SK-N-SH (cell line): Measurements from ENCODE around the gene OR56B4. TPM values are rescaled to one million over a fixed set of nuclear protein-coding genes. Genes with fewer than 3 reads are reported as not detected.

Source experiments
- CTCF ChIA-PET: fragments of 300-600, 350-600 bp; formaldehyde crosslinking; extraction: SDS; loops from one replicate; lab custom pipeline; 2021; lab: Yijun Ruan, JAX
- POLR2A ChIA-PET: fragments of 350-600 bp; sonication (Branson Sonifier 250); formaldehyde crosslinking; extraction: SDS; loops from one replicate; lab custom pipeline; 2020; ENCODE audit warnings: antibody characterized with exemption, inconsistent platforms; lab: Yijun Ruan, JAX
- DNase-seq: peaks from one replicate; pipeline ENCODE4 v3.0.0; 2012
- H2AFZ ChIP-seq: fragments of 200-600 bp; sonication (generic); 2 replicates; pipeline ENCODE4 v1.8.1; 2016; ENCODE audit warnings: antibody characterized with exemption, mild to moderate bottlenecking, low read depth
- H3F3A ChIP-seq: fragments of 200-600 bp; sonication (generic); replicated peaks from 2 replicates; pipeline ENCODE3; 2016; ENCODE audit warnings: antibody characterized with exemption, mild to moderate bottlenecking; ENCODE audit not compliant: insufficient read depth
- H3K27ac ChIP-seq, 2 experiments: fragments of 200-500 bp in 1 of 2; fragments of 200-600 bp in 1 of 2; sonication (Bioruptor generic) in 1 of 2; sonication (generic), shearing (Covaris generic) in 1 of 2; 2 replicates each; pipeline versions ENCODE4 v1.5.1 to v1.6.1; 2014 to 2016; ENCODE audit warnings: low read depth in 2 of 2, inconsistent platforms in 1 of 2, low read length in 1 of 2, mild to moderate bottlenecking in 1 of 2, mixed read lengths in 1 of 2
- H3K27me3 ChIP-seq: fragments of 200-600 bp; sonication (generic), shearing (Covaris generic); 2 replicates; pipeline ENCODE4 v1.6.1; 2016; ENCODE audit warnings: mixed run types; ENCODE audit not compliant: insufficient read depth
- H3K36me3 ChIP-seq, 2 experiments: fragments of 200-500 bp in 1 of 2; fragments of 200-600 bp in 1 of 2; sonication (Bioruptor generic) in 1 of 2; sonication (generic) in 1 of 2; replicated peaks in 1 of 2; 2 replicates each; pipeline versions ENCODE3 to v1.5.1; 2014 to 2016; ENCODE audit warnings: low read length in 1 of 2, mild to moderate bottlenecking in 1 of 2; ENCODE audit not compliant: insufficient read depth in 2 of 2, control insufficient read depth in 1 of 2
- H3K4me1 ChIP-seq, 2 experiments: fragments of 200-500 bp in 1 of 2; fragments of 200-600 bp in 1 of 2; sonication (Bioruptor generic) in 1 of 2; sonication (generic), shearing (Covaris generic) in 1 of 2; 2 replicates each; pipeline versions ENCODE4 v1.5.1 to v1.6.1; 2014 to 2016; ENCODE audit warnings: low read depth in 1 of 2, low read length in 1 of 2, mixed run types in 1 of 2; ENCODE audit not compliant: insufficient read depth in 2 of 2, control insufficient read depth in 1 of 2
- H3K4me2 ChIP-seq: fragments of 200-600 bp; sonication (generic), shearing (Covaris generic); 2 replicates; pipeline ENCODE4 v1.6.1; 2017; ENCODE audit warnings: mixed run types
- H3K4me3 ChIP-seq, 2 experiments: fragments of 200-500 bp in 1 of 2; fragments of 200-600 bp in 1 of 2; sonication (Bioruptor generic) in 1 of 2; sonication (generic), shearing (Covaris generic) in 1 of 2; 2 replicates each; pipeline versions ENCODE4 v1.5.1 to v1.8.1; 2014 to 2016; ENCODE audit warnings: low read depth in 2 of 2, inconsistent platforms in 1 of 2, low read length in 1 of 2, mild to moderate bottlenecking in 1 of 2, mixed read lengths in 1 of 2, moderate library complexity in 1 of 2
- H3K79me2 ChIP-seq: fragments of 200-600 bp; sonication (generic); 2 replicates; pipeline ENCODE4 v1.8.1; 2017; ENCODE audit warnings: mild to moderate bottlenecking; ENCODE audit not compliant: insufficient read depth
- H3K9ac ChIP-seq: fragments of 200-600 bp; sonication (generic); 2 replicates; pipeline ENCODE4 v1.6.1; 2017; ENCODE audit warnings: mixed run types
- H3K9me2 ChIP-seq: fragments of 200-600 bp; sonication (generic); 2 replicates; pipeline ENCODE4 v1.6.1; 2017; ENCODE audit warnings: mixed run types
- H3K9me3 ChIP-seq: fragments of 200-600 bp; sonication (generic); 2 replicates; pipeline ENCODE4 v1.6.1; 2017; ENCODE audit warnings: mixed run types, mild to moderate bottlenecking, moderate library complexity
- H4K20me1 ChIP-seq: fragments of 200-600 bp; sonication (generic); 2 replicates; pipeline ENCODE4 v1.6.1; 2017; ENCODE audit warnings: mild to moderate bottlenecking, mixed run types; ENCODE audit not compliant: insufficient read depth
- CHD2 ChIP-seq: fragments of 150-350 bp; IDR thresholded peaks from 2 replicates; pipeline ENCODE4 v1.6.1; 2018; ENCODE audit warnings: low read length; ENCODE audit not compliant: partially characterized antibody
- ELF1 ChIP-seq: IDR thresholded peaks from 2 replicates; pipeline ENCODE4 v1.4.0; 2012
- EP300 ChIP-seq, 2 experiments: IDR thresholded peaks; 2 replicates each; pipeline versions ENCODE4 v1.4.0 to v1.6.1; 2012; ENCODE audit warnings: borderline replicate concordance in 1 of 2, low read depth in 1 of 2, low read length in 1 of 2
- EZH2phosphoT487 ChIP-seq: fragments of 200-600 bp; sonication (generic); IDR thresholded peaks from 2 replicates; pipeline ENCODE4 v1.6.1; 2017; ENCODE audit warnings: low read depth, mixed run types, mild to moderate bottlenecking, antibody characterized with exemption, moderate library complexity, borderline replicate concordance
- FOSL2 ChIP-seq: IDR thresholded peaks from 2 replicates; pipeline ENCODE4 v1.4.0; 2012; ENCODE audit warnings: low read depth, mild to moderate bottlenecking, moderate library complexity, borderline replicate concordance
- FOXJ3 ChIP-seq: sonication (generic); formaldehyde crosslinking; IDR thresholded peaks from 2 replicates; pipeline ENCODE4 v1.5.1; 2020; ENCODE audit warnings: mild to moderate bottlenecking, missing genetic modification reagents
- FOXM1 ChIP-seq: IDR thresholded peaks from 2 replicates; pipeline ENCODE4 v1.4.0; 2012; ENCODE audit warnings: low read depth, mild to moderate bottlenecking
- GABPA ChIP-seq: IDR thresholded peaks from 2 replicates; pipeline ENCODE4 v1.4.0; 2012; ENCODE audit warnings: low read depth, mild to moderate bottlenecking
- GATA2 ChIP-seq: sonication (generic); formaldehyde crosslinking; IDR thresholded peaks from 2 replicates; pipeline ENCODE4 v1.5.0; 2020; ENCODE audit warnings: mild to moderate bottlenecking, missing genetic modification reagents
- MAX ChIP-seq: IDR thresholded peaks from 2 replicates; pipeline ENCODE4 v1.4.0; 2012; ENCODE audit warnings: low read depth
- MXI1 ChIP-seq: IDR thresholded peaks from 2 replicates; pipeline ENCODE4 v1.6.1; 2012; ENCODE audit warnings: mild to moderate bottlenecking, low read depth, low read length, improper control_type of control experiment
- NFIC ChIP-seq: IDR thresholded peaks from 2 replicates; pipeline ENCODE4 v1.4.0; 2012; ENCODE audit warnings: borderline replicate concordance
- NRF1 ChIP-seq: IDR thresholded peaks from 2 replicates; pipeline ENCODE4 v1.6.1; 2012; ENCODE audit warnings: low read depth, mild to moderate bottlenecking, low read length
- POLR2AphosphoS5 ChIP-seq: IDR thresholded peaks from 2 replicates; pipeline ENCODE4 v1.6.1; 2012; ENCODE audit warnings: low read depth, low read length
- RAD21 ChIP-seq: IDR thresholded peaks from 2 replicates; pipeline ENCODE4 v1.6.1; 2012; ENCODE audit warnings: mild to moderate bottlenecking, low read length
- RXRA ChIP-seq: IDR thresholded peaks from 2 replicates; pipeline ENCODE4 v1.4.0; 2012; ENCODE audit warnings: low read depth, mild to moderate bottlenecking, borderline replicate concordance
- YY1 ChIP-seq: IDR thresholded peaks from 2 replicates; pipeline ENCODE4 v1.4.0; 2012; ENCODE audit warnings: low read depth, mild to moderate bottlenecking
- ZBTB33 ChIP-seq: IDR thresholded peaks from 2 replicates; pipeline ENCODE4 v1.4.0; 2012; ENCODE audit warnings: low read depth, borderline replicate concordance
- WGBS: methylation state at CpG from one replicate; pipeline ENCODE4 v1.1.6; 2017; ENCODE audit warnings: low lambda C conversion rate; 5-methylcytosine and 5-hydroxymethylcytosine counted together
- polyA plus RNA-seq, 3 experiments: library from polyadenylated mRNA; depleted of rRNA; stranded (reverse); fragments of >200 nt; gene quantifications; 2 replicates each; pipeline ENCODE4 v1.2.3, GENCODE V29; 2012
- TF ChIP-seq, protein P1 (sequence below): IDR thresholded peaks from 2 replicates; pipeline ENCODE4 v1.6.1; 2012; ENCODE audit warnings: mild to moderate bottlenecking, low read depth, low read length, moderate library complexity
- TF ChIP-seq, protein P2 (sequence below): IDR thresholded peaks from 2 replicates; pipeline ENCODE4 v1.4.0; 2012; ENCODE audit warnings: low read depth, borderline replicate concordance

OR56B4 gene
- polyA plus RNA-seq, 1 of the 3 experiments (the other 2 are of a cell fraction): not detected

DNA sequence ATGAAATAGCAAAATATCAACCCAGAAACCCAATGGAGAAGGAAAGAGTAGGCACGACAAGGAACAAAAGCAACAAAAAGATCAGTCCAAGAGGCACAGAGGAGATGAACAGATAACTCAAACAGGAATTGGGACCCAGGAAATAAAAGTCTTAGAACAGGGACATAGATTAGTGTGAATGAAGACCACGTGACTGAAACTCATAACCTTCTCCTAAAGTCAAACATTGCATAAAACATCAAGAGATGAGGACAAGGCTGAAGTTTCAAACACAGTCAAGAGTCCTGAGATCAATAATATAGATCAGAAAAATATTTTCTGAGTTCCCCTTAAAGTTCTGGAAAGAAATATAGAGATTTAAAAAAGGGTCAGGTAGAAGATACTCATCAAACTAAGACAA is 24.4 kb upstream of the OR56B4 start:
- WGBS: 1% methylated on average over 2 of the region's 2 CpGs
- POLR2A ChIA-PET: no interaction called here
- no peak overlapping the region for H3K4me3 ChIP-seq
- no peaks in the 10 kb centered on the region for H3F3A ChIP-seq
- H3K9me3 ChIP-seq: no peaks in the 10 kb centered on the region
- no peak overlapping the region for H3K9ac ChIP-seq
- DNase-seq: no peak
- no peaks in the 10 kb centered on the region for H3K9me2 ChIP-seq
- no peak for TF ChIP-seq POLR2AphosphoS5
- TF ChIP-seq RAD21: no peak
- no peak for TF ChIP-seq FOSL2
- TF ChIP-seq MXI1: no peak
- no peak for TF ChIP-seq ZBTB33
- no peak for TF ChIP-seq NFIC
- CTCF ChIA-PET: no interaction called here
- H3K4me2 ChIP-seq: no peak overlapping the region
- H4K20me1 ChIP-seq: no peaks in the 10 kb centered on the region
- no peaks in the 10 kb centered on the region for H3K4me1 ChIP-seq
- H3K27ac ChIP-seq: no peak overlapping the region
- H3K79me2 ChIP-seq: no peaks in the 10 kb centered on the region
- H2AFZ ChIP-seq: no peak overlapping the region
- no peaks in the 10 kb centered on the region; the same call in 1 of the 2 replicates for H3K27me3 ChIP-seq
- H3K36me3 ChIP-seq: no peaks in the 10 kb centered on the region

DNA sequence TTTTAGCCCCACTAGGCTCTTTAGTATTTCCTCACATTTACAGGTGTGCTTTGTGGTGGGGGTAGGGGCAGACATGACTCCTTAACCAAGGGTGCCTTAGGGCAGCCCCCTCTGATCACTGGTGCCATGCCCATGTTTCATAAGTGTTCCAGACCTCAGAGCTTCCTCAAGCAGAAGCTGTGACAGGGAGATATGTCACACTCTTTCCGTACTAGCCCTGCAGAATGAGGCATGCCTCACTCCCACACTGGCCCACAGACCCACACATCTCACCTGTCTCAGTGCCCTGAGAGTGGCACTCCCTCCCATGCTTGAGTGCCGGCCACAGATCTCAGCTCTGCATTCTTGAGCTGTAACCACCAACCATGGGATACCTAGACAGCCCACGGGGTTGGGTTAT is 22.9 kb upstream of the OR56B4 start:
- DNase-seq: no peak
- no peaks in the 10 kb centered on the region for H3K9me3 ChIP-seq
- CTCF ChIA-PET: interaction anchor here (1.0 to 1.2 kb wide), 2 partner anchors 11 to 279 kb away, joined by 3 to 4 read pairs; no protein-coding TSS in a partner anchor
- POLR2A ChIA-PET: no interaction called here
- no peak overlapping the region for H3K9ac ChIP-seq
- no peak overlapping the region for H3K27ac ChIP-seq
- no peaks in the 10 kb centered on the region for H3K9me2 ChIP-seq
- no peaks in the 10 kb centered on the region for H3K79me2 ChIP-seq
- no peak overlapping the region for H3K4me3 ChIP-seq
- H3K27me3 ChIP-seq: no peaks in the 10 kb centered on the region
- H2AFZ ChIP-seq: no peak overlapping the region
- WGBS: 0% methylated on average over 3 of the region's 3 CpGs
- H3K4me2 ChIP-seq: no peak overlapping the region
- H3K36me3 ChIP-seq: no peaks in the 10 kb centered on the region
- no peaks in the 10 kb centered on the region for H4K20me1 ChIP-seq
- H3K4me1 ChIP-seq: no peaks in the 10 kb centered on the region
- H3F3A ChIP-seq: no peaks in the 10 kb centered on the region
- TF ChIP-seq GATA2: no peak
- no peak for TF ChIP-seq EP300 (IDR thresholded peaks at IDR 0.05; ENCODE audit: borderline replicate concordance in 1 of 2, low read depth in 1 of 2, low read length in 1 of 2)
- TF ChIP-seq, protein P1, sequence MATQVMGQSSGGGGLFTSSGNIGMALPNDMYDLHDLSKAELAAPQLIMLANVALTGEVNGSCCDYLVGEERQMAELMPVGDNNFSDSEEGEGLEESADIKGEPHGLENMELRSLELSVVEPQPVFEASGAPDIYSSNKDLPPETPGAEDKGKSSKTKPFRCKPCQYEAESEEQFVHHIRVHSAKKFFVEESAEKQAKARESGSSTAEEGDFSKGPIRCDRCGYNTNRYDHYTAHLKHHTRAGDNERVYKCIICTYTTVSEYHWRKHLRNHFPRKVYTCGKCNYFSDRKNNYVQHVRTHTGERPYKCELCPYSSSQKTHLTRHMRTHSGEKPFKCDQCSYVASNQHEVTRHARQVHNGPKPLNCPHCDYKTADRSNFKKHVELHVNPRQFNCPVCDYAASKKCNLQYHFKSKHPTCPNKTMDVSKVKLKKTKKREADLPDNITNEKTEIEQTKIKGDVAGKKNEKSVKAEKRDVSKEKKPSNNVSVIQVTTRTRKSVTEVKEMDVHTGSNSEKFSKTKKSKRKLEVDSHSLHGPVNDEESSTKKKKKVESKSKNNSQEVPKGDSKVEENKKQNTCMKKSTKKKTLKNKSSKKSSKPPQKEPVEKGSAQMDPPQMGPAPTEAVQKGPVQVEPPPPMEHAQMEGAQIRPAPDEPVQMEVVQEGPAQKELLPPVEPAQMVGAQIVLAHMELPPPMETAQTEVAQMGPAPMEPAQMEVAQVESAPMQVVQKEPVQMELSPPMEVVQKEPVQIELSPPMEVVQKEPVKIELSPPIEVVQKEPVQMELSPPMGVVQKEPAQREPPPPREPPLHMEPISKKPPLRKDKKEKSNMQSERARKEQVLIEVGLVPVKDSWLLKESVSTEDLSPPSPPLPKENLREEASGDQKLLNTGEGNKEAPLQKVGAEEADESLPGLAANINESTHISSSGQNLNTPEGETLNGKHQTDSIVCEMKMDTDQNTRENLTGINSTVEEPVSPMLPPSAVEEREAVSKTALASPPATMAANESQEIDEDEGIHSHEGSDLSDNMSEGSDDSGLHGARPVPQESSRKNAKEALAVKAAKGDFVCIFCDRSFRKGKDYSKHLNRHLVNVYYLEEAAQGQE: no peak
- no peak for TF ChIP-seq RAD21
- no peak for TF ChIP-seq NRF1
- TF ChIP-seq, protein P2, sequence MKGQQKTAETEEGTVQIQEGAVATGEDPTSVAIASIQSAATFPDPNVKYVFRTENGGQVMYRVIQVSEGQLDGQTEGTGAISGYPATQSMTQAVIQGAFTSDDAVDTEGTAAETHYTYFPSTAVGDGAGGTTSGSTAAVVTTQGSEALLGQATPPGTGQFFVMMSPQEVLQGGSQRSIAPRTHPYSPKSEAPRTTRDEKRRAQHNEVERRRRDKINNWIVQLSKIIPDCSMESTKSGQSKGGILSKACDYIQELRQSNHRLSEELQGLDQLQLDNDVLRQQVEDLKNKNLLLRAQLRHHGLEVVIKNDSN: no peak
- no peak for TF ChIP-seq CHD2
- TF ChIP-seq MXI1: no peak
- TF ChIP-seq RXRA: no peak
- no peak for TF ChIP-seq GABPA
- no peak for TF ChIP-seq POLR2AphosphoS5
- no peak for TF ChIP-seq FOXJ3 (CRISPR knock-in tag)
- no peak for TF ChIP-seq EZH2phosphoT487
- TF ChIP-seq MAX: no peak
- no peak for TF ChIP-seq YY1
- no peak for TF ChIP-seq ZBTB33
- no peak for TF ChIP-seq FOSL2
- TF ChIP-seq ELF1: no peak
- TF ChIP-seq FOXM1: no peak
